ENCODE data around the gene HHATL.

HHATL gene

DNA sequence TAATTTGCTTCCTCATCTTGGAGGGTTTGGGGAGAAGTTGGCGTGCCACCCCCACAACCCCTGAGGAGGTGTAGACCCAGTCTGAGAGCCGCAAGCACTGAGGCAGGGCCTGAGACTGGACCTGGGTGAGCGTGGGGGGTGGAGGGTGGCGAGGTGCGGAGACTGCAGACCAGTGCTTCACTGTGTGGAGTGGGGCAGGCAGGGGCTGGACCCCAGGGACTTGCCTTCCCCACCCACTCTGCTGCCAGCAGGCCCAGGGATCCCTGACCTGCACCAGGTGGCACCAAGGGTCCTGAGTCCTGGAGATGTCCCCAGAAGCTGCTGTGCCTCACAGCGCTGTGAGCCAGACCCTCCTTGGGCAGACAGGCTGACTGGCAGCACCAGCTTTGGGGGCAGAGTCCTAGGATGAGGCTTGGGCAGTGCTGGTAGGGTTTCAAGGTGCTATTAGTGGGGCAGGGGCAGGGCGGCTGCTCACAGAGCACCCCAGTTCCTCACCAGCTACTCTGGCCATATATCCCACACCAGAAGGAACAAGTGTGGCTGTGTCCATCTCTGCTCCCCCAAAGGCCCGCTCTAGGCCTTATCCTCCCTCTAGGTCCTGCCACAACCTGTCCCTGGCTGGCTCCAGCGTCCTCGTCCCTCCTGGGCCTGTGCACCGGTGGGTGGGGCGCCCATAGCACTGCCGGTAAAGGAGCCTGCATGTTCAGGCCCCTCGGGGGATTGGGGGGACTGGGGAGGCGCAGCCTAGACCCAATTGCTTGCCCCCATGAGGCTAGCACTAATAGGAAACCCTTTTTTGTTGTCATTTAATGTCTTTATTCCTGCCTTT, 37.3 kb downstream of the HHATL start:
- FAIRE-seq (no peak), DNase-seq (ENCODE audit: insufficient read length, low spot score) (no peak)
- TF ChIP-seq, protein P1, sequence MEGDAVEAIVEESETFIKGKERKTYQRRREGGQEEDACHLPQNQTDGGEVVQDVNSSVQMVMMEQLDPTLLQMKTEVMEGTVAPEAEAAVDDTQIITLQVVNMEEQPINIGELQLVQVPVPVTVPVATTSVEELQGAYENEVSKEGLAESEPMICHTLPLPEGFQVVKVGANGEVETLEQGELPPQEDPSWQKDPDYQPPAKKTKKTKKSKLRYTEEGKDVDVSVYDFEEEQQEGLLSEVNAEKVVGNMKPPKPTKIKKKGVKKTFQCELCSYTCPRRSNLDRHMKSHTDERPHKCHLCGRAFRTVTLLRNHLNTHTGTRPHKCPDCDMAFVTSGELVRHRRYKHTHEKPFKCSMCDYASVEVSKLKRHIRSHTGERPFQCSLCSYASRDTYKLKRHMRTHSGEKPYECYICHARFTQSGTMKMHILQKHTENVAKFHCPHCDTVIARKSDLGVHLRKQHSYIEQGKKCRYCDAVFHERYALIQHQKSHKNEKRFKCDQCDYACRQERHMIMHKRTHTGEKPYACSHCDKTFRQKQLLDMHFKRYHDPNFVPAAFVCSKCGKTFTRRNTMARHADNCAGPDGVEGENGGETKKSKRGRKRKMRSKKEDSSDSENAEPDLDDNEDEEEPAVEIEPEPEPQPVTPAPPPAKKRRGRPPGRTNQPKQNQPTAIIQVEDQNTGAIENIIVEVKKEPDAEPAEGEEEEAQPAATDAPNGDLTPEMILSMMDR (IDR thresholded peaks at IDR 0.05; ENCODE audit: insufficient read depth, missing control alignments), result no peak

DNA sequence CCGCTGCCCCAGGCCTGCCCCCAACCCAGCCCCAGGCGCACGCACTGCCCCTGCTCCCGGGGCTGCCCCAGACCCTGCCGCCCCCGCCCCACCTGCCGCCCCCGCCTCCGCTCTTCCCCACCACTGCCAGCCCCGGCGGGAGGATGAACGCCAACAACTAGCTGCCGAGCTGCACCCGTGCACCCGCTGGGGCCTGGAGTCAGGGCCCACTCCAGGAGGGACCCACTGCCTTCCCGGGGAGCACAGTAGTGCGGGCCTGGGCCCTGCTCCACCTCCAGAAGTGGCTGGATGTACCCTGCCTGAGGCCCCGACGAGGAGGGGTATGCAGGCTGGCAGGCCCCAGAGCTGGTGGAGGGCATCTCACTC, 38.2 kb downstream of the HHATL start:
- TF ChIP-seq, protein P1 (IDR thresholded peaks at IDR 0.05; ENCODE audit: insufficient read depth, missing control alignments), result no peak
- no peak for DNase-seq (ENCODE audit: insufficient read length, low spot score)
- FAIRE-seq, result no peak

DNA sequence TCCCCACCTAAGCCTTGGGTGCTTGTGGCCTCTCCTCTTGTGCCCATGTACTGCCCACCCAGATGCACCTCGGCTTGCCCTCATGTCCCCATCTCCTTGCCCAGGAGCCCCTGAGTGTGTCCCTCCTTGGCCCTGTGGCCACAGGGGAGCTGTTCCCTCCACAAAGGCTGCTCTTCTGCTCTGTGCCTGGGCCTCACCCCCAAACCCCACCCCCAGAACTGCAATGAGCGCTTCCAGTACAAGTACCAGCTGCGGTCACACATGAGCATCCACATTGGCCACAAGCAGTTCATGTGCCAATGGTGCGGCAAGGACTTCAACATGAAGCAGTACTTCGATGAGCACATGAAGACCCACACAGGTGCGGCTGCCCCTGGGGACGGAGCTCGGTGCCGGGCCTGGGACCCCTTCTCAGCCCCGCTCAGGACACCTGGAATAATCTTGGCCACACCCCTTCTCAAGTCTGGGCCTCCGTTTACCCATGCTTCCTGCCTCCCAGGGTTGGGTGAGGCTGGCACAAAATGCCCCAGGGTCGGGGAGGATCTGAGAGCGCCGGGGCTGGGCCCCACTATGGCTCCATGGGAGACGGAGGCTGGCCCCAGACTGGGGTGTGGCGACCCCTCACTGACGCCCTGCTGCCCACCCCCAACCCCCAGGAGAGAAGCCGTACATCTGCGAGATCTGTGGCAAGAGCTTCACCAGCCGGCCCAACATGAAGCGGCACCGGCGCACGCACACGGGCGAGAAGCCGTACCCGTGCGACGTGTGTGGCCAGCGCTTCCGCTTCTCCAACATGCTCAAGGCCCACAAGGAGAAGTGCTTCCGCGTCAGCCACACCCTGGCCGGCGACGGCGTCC, 38.8 kb downstream of the HHATL start:
- no peak for FAIRE-seq
- DNase-seq (ENCODE audit: insufficient read length, low spot score), result no peak
- TF ChIP-seq, protein P1 (IDR thresholded peaks at IDR 0.05; ENCODE audit: insufficient read depth, missing control alignments), result no peak

DNA sequence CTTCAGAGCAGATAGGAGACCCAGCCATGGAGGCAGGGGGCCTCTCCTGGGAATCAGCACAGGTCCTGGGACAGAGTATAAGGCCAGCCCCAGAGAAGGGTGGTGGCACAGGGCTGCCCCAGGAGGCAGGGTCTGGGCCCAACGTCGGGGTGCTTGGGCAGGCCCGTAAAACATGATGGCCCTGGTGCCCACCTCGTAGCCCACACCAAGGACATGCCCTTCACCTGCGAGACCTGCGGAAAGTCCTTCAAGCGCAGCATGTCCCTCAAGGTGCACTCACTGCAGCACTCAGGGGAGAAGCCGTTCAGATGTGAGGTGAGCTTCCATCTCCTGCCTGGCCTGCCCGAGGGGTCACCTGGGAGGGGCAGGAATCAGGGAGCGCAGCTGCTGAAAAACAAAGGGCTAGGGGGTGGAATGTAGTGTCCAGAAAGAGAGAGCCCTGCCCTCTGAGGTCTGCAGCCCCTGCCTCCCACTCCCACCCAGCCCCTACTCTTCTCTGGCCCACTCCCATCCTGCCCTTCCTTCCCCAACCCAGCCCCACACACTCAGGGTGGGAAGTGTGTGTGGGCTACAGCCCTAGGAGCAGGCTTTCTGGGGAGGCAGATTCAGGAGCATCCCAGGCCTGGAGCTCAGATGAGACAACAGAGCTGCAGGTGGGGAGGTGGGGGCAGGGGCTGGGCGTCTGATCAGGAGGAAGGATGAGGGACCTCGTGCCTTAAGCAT, 39.6 kb downstream of the HHATL start:
- TF ChIP-seq, protein P1 (IDR thresholded peaks at IDR 0.05; ENCODE audit: insufficient read depth, missing control alignments), result no peak
- DNase-seq (ENCODE audit: insufficient read length, low spot score) (no peak), FAIRE-seq (no peak)

DNA sequence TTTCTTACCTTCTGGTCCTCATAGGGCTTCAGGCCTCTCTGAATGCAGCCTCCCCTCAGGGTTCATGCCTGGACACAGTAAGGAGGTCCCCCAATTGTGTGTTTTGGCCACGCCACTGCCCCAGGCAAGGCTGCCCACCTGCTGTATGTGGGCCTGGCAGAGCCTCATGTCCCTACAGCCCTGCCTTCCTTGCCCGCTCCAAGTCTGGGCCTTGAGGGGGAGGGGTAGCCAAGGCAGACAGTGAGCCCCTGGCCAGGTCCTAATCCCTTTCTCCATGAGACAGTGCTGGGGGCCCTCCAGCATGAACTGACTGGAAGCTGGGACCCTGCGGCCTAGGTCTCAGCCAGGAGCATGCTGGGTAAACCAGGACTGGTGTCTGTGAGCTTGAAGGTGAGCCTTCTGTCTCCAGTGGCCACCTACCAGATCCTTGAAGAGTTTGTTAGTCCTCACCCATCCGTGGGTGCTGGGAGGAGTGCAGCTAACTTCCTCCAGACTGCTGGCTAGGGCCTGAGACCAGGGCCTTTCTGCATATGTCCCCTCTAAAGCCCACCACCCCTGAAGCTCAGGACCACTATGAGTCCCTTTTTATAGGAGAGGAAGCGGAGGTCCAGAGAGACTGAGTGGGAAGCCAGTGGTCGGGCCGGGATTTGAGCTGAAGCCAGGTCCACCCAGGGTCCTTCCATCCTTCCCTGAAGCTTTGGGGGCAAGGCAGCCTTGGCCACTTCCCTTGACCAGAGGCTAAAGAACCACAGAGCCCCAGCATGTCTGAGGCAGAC, 40.4 kb downstream of the HHATL start:
- no peak for DNase-seq (ENCODE audit: insufficient read length, low spot score)
- FAIRE-seq, result no peak
- TF ChIP-seq, protein P1 (IDR thresholded peaks at IDR 0.05; ENCODE audit: insufficient read depth, missing control alignments), result no peak

DNA sequence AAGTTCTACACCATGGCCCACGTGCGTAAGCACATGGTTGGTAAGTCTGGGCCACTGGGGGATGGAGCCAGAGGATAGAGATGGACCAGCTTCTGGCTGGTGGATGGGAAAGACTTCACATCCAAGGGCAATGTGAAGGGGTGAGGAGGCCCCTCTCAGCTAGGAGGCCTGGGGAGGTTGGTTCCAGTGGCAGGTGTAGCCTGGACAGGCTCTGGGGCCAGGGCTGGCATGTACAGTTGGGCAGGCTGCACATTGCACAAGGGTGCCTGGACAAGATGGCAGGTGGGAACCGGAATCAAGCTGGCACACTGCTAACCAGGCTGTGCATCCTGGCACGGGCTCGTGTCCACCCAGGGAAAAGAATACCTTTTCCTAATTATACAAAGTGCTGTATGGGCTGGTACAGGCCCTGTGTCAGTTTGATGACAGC, 41.0 kb downstream of the HHATL start:
- DNase-seq (ENCODE audit: insufficient read length, low spot score) (no peak), FAIRE-seq (no peak)
- TF ChIP-seq, protein P1 (IDR thresholded peaks at IDR 0.05; ENCODE audit: insufficient read depth, missing control alignments), result no peak

Measured in D721Med (cell line).